GM21825 (cell line): ENCODE results near the gene NDUFA11.
"Not testable (repeated sequence)": the region's sequence is repeated elsewhere in the genome, so short reads cannot be mapped to it uniquely, and the experiment has no call there.

Source experiments
- ATAC-seq: cut with Tn5 transposase; IDR thresholded peaks from one replicate; pipeline ENCODE4 v1.9.1; 2021; ENCODE audit warnings: mild to moderate bottlenecking, moderate library complexity; ENCODE audit not compliant: unreplicated experiment

The NDUFA11 gene

DNA sequence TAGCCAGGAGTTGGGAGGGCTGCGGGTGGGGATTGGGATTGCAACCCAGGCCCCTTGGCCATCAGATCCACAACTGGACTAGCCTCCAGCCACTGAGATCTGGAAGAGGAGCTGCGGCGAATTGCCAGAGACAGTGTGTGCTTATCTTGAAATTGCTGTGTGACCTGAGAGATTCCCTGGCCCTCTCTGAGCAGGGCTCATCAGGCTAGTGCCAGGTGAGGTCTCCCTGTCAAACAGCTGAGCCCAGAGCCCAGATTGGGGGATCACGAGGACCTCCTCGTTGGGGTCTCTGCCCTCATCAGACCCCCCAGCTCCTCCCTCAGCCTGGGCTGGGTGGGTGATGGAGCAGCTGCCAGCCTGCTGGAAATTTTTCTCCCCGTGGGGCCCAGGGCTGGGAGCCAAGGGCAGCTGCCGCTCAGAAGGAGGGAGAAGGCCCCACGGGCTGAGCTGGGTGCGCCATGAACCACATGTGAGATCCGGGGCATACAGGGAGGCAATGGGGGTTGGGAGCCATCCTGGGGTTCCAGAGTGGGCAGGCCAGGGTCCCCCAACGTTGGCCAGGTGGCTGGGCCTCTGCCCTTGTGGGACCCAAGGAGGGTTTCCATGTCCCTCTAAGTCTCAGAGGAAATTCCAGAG is 40.4 kb downstream of the NDUFA11 start:
- no peak for ATAC-seq

DNA sequence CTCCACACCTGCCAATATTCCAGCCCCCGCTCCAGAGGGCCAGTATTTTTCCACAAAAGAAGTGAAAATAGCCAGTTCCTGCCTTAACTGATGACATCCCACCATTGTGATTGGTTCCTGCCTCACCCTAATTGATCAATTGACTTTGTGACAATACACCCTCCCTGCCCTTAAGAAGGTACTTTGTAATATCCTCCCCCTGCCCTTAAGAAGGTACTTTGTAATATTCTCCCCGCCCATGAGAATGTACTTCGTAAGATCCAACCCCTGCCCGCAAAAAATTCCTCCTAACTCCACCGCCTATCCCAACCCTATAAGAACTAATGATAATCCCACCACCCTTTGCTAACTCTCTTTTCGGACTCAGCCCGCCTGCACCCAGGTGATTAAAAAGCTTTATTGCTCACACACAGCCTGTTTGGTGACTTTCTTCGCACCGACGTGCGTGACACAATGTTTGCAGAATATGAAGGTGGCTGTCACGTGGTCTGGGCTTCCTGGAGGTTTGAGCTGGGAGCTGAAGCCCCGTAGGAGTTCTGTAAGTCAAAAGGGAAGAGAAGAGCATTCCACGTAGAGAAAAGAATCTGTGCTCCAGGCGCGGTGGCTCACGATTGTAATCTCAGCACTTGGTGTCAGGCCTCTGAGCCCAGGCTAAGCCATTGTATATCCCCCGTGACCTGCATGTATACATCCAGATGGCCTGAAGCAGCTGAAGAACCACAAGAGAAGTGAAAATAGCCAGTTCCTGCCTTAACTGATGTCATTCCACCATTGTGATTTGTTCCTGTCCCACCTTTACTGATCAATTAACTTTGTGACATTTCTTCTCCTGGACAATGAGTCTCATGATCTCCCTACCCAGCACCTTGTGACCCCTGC is 46.1 kb downstream of the NDUFA11 start:
- no peak for ATAC-seq

DNA sequence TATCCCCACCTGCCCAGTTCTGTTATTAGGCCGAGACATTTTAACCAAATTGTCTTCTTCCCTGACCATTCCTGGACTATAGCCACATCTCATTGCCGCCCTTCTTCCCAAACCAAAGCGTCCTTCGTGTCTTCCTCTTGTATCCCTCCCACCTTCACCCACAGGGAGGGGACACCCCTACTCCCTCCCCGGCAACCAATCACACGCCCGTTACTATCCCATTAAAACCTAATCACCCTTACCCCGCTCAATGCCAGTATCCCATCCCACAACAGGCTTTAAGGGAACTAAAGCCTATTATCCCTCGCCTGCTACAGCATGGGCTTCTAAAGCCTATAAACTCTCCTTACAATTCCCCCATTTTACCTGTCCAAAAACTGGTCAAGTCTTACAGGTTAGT is 48.4 kb downstream of the NDUFA11 start:
- ATAC-seq: not testable (repeated sequence)

DNA sequence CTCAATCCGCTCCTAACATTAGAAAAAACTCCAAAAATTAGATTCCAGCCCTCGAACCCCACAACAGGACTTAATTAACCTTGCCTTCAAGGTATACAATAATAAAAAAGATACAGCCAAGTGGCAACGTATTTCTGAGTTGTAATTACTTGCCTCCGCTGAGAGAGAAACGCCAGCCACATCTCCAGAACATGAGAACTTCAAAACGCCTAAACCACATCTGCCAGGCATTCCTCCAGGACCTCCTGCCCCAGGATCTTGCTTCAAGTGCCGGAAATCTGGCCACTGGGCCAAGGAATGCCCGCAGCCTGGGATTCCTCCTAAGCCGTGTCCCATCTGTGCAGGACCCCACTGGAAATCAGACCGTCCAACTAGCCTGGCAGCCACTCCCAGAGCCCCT is 49.5 kb downstream of the NDUFA11 start:
- not testable (repeated sequence) for ATAC-seq

DNA sequence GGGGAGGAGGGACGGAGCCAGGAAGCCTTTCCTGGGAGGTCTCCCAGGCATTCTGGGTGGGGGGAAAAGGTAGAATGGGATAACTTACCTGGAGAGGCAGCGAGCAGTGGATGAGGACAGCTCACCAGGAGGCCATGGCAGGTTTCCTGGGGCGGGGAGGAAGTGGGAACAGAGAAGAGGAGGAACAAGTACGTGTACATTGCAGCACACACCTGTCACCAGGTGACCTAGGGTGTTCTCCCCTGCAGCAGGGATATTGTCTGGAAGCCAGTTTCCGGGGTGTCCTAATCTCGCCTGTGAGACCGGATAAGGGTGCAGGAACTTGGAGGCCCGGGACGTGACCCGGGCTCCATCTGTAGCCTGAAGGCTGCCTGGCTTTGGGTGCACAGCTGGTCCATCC is 52.3 kb downstream of the NDUFA11 start, which contains the start of gene FUT3:
TSS of gene FUT3 (minus strand) at position 148 of the 400 bp plus-strand sequence.
- no peak for ATAC-seq

DNA sequence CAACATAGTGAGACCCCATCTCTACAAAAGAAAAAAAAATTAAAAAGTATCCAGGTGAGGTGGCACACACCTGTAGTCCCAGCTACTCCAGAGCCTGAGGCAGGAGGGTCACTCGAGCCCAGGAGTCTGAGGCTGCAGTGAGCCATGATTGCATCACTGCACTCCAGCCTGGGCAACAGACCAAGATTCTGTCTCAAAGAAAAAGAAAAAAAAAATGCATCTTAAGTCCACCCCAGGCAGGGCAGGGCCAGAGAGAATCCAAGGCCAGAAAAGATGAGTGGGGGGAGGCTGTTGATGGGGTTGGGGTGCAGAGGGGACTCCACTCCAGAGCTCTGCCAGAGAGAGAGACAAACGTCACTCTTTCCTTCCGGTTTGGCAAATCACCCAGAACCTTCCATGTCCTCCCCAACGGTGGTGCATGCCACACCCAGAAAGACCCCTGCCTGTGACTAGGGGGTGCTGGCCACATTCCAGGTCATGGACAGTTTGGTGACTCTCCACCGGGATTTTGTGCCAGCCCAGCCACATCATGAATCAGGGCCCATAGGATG is 52.8 kb downstream of the NDUFA11 start:
- no peak for ATAC-seq

DNA sequence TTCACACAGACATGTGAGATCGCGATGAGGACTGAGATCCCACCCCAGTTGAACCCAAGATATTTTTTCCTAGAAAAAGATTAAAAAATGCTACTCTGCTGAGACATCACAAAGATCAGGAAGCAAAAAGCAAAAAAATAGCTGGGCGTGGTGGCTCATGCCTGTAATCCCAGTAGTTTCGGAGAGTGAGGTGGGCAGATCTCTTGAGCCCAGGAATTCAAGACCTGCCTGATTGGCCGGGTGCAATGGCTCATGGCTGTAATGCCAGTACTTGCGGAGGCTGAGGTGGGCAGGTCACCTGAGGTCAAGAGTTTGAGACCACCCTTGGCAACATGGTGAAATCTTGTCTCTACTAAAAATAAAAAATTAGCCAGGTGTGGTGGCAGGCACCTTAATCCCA is 53.4 kb downstream of the NDUFA11 start:
- no peak for ATAC-seq

DNA sequence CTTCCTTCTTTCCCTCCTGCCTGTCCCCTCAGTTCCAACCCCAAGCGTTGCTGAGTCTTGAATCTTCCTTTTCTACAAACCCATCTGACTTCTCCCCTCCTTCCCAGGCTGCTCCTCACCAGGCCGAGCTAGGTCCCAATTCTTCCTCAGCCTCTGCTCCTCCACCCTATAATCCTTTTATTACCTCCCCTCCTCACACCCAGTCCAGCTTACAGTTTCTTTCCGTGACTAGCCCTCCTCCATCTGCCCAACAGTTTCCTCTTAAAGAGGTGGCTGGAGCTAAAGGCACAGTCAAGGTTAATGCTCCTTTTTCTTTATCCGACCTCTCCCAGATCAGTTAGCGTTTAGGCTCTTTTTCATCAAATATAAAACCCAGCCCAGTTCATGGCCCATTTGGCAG is 55.0 kb downstream of the NDUFA11 start:
- ATAC-seq: not testable (repeated sequence)

DNA sequence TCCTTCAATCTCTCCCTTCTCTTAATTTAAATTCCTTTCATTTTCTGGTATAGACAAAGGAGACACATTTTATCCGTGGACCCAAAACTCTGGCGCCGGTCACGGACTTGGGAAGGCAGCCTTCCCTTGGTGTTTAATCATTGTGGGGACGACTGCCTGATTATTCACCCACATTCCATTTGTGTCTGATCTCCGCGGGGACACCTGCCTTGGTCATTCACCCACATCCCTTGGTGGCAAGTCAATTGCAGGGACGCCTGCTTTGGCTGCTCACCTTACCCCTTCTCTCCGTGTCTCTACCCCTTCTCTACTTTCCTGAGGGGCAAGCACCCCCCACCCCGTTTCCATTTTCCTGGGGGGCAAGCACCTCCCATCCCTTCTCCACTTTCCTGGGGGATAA is 55.7 kb downstream of the NDUFA11 start:
- not testable (repeated sequence) for ATAC-seq
